Stimulated activated CD8-positive, alpha-beta memory T cell treated with anti-CD3 and anti-CD28 coated beads, Interleukin-7, amount 100 ng/mL, for 48 hours (primary cell): Measurements from ENCODE around the gene LAGE3.

Experiments
- DNase-seq, 2 donors: peaks; one replicate each; pipeline ENCODE4 v3.0.0-alpha.2; 2020; ENCODE audit warnings: low read depth in 1 of 2; ENCODE audit errors: extremely low read depth in 1 of 2

LAGE3 gene

GRCh38 chrX:154436983-154437752, 41.9 kb downstream of the LAGE3 start, which contains the start of gene GDI1:
Gene GDI1 (plus strand): TSS chrX:154437154. CDS start chrX:154437255, 101 bp downstream.
- DNase-seq = peak in 1 of 2 donors; percentile 22

- no peak for DNase-seq
Observed at GRCh38 chrX:154436374-154436982, 42.6 kb downstream of the LAGE3 start.

- DNase-seq = no peak
Observed at GRCh38 chrX:154435171-154435733, 43.8 kb downstream of the LAGE3 start.

GRCh38 chrX:154434394-154435168, 44.5 kb downstream of the LAGE3 start:
- no peak for DNase-seq

GRCh38 chrX:154433605-154434004, 45.5 kb downstream of the LAGE3 start:
- no peak for DNase-seq

GRCh38 chrX:154432210-154432609, 46.9 kb downstream of the LAGE3 start:
- DNase-seq = no peak

- no peak for DNase-seq
Observed at GRCh38 chrX:154431341-154431740, 47.7 kb downstream of the LAGE3 start.

GRCh38 chrX:154430916-154431315, 48.2 kb downstream of the LAGE3 start:
- DNase-seq = no peak

- DNase-seq = no peak
Observed at GRCh38 chrX:154430479-154430878, 48.6 kb downstream of the LAGE3 start.

GRCh38 chrX:154429711-154430110, 49.4 kb downstream of the LAGE3 start:
- no peak for DNase-seq

- peak; percentile 73 to 83 for DNase-seq
Observed at GRCh38 chrX:154428176-154429171, 50.6 kb downstream of the LAGE3 start, which contains the start of gene ATP6AP1. Gene ATP6AP1 (plus strand): TSS chrX:154428677. CDS start chrX:154428693, 16 bp downstream.
